ENCODE results near the gene RHEBL1.

The RHEBL1 gene

DNA sequence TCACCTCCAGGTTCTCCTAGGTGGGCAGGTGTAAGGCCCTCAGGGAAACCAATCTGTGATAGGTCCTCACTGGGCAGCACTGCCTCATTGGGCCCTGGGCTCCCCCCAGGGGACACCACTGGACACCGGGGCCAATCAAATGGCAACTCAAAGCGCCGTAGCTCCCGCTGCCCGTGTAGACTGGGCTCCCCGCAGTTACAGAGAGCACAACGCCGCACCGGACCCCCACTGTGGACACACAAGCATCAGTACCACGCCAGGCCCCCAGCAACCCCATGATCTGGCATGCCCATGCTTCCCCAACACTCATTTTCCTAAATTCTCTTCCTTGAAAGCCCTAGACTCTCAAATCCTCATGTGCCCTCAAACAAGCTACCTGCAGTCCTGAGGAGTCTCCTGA lies 15.3 kb downstream of the RHEBL1 start:
- no peak overlapping the region for H3K4me3 Mint-ChIP-seq
- H3K4me1 Mint-ChIP-seq (ENCODE audit: low read depth) = peaks cover 33% of the 10 kb centered on the region
- no peak for DNase-seq (ENCODE audit: low spot score)
- H3K9me3 Mint-ChIP-seq = no peaks in the 10 kb centered on the region
- no peaks in the 10 kb centered on the region for H3K27me3 Mint-ChIP-seq (ENCODE audit: low read depth)
- no peak overlapping the region for H3K27ac Mint-ChIP-seq
- H3K36me3 Mint-ChIP-seq (ENCODE audit: low read depth) = peaks cover 46% of the 10 kb centered on the region

DNA sequence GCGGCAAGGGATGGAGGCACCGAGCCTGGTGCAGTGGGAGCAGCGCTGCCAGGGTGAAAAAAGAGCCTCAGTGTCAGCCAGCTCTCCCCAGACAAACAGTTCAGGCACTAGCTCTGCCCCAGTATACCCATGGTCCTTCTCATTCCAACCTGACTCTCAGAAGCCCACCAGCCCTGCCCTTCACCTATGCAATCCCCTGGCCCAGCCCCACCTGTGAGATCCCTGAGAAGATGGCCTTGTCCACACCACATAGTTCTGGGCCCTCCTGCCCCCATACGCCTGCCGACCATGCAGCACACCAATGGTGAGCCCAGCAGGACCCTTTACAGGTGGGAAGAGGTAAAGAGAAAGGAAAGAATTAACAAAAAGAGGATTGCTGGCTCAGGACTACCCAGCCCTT lies 15.7 kb downstream of the RHEBL1 start:
- DNase-seq (ENCODE audit: low spot score) = no peak
- Mint-ChIP-seq H3K36me3 (ENCODE audit: low read depth) (peaks cover 49% of the 10 kb centered on the region), H3K27ac (no peak overlapping the region), H3K27me3 (ENCODE audit: low read depth) (no peaks in the 10 kb centered on the region), H3K4me3 (no peak overlapping the region), H3K4me1 (ENCODE audit: low read depth) (peaks cover 33% of the 10 kb centered on the region), H3K9me3 (no peaks in the 10 kb centered on the region)

DNA sequence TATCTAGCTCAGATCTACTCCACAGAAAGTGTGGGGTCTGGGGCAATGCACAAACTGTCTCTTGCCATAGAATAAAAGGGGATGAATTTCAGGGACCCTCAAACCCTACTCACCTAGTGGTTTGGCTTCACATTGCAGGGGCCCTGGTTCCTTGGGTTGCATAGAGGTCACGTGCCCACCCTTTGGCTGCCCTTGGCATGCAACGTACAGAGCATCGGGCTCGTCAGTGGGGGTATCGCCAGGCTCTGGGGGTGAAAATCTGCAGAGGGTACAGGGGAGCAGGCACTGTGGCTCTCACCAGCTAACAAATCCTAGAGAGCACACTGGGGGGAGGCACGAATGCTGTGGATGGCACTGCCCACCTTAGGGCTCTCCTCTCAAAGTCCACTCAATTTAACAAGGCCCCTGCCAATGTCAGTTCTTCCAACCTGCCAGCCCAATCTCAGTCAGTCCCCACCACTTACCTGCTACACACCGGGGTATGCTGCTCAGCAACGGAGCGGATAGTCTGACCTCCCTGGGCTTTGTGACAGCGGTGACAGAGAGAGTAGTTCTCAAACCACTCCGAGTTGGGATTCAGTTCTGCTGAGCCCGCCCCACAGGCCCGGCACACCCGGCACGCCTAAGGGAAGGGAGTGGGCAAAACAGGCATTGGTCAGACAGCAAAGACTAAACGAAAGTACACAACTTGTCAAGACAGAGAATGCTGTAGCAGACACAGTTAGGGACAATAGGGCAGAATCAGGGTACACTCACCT lies 17.1 kb downstream of the RHEBL1 start:
- Mint-ChIP-seq H3K4me3 (no peak overlapping the region), H3K9me3 (no peaks in the 10 kb centered on the region), H3K27ac (no peak overlapping the region), H3K4me1 (ENCODE audit: low read depth) (peaks cover 26% of the 10 kb centered on the region), H3K27me3 (ENCODE audit: low read depth) (no peaks in the 10 kb centered on the region), H3K36me3 (ENCODE audit: low read depth) (peaks cover 64% of the 10 kb centered on the region)
- DNase-seq (ENCODE audit: low spot score) = no peak

DNA sequence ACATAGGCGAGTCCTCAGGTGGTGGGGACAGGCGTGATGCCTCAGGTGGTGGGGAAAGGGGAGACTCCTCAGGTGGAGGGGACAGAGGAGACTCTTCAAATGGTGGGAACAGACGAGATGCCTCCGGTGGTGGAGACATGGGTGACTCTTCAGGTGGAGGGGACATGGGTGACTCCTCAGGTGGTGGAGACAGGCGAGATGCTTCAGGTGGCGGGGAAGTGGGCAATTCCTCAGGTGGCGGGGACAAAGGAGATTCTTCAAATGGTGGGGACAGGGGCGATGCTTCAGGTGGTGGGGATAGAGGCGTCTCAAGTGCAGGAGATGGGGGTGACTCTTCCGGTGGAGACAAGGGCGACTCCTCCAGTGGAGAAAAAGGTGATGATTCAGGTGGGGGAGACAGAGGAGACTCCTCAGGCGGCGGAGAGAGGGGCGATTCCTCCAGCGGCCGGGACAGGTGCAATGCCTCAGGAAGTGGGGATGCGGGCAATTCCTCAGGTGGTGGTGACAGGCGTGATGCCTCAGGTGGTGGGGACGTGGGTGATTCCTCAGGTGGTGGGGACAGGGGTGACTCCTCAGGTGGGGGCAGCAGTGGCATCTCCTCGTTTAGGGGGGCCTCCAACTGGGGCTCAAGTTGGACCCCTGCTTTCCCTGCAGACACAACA lies 17.9 kb downstream of the RHEBL1 start:
- H3K4me3 Mint-ChIP-seq = no peak overlapping the region

DNA sequence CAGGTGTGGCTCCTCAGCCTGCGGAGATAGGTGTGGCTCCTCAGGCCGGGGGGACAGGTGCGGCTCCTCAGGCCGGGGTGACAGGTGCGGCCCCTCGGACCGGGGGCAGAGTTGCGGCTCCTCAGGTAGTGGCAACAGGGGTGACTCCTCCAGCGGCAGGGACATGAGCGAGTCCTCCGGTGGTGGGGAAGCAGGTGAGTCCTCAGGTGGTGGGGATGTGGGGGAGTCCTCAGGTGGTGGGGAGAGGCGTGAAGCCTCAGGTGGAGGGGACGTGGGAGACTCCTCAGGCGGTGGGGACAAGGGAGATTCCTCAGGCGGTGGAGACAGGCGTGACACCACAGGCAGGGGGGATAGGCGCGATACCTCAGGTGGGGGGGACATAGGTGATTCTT lies 18.4 kb downstream of the RHEBL1 start:
- Mint-ChIP-seq H3K4me3 (no peak overlapping the region), H3K27ac (no peak overlapping the region), H3K27me3 (ENCODE audit: low read depth) (no peaks in the 10 kb centered on the region), H3K36me3 (ENCODE audit: low read depth) (peaks cover 71% of the 10 kb centered on the region), H3K4me1 (ENCODE audit: low read depth) (peaks cover 13% of the 10 kb centered on the region), H3K9me3 (no peaks in the 10 kb centered on the region)
- DNase-seq (ENCODE audit: low spot score) = no peak

More for the DNA sequence above, 17.9 kb downstream of the RHEBL1 start:
- no peaks in the 10 kb centered on the region for H3K9me3 Mint-ChIP-seq
- peaks cover 69% of the 10 kb centered on the region for H3K36me3 Mint-ChIP-seq (ENCODE audit: low read depth)
- DNase-seq (ENCODE audit: low spot score) = no peak
- H3K4me1 Mint-ChIP-seq (ENCODE audit: low read depth) = peaks cover 18% of the 10 kb centered on the region
- no peak overlapping the region for H3K27ac Mint-ChIP-seq
- no peaks in the 10 kb centered on the region for H3K27me3 Mint-ChIP-seq (ENCODE audit: low read depth)

DNA sequence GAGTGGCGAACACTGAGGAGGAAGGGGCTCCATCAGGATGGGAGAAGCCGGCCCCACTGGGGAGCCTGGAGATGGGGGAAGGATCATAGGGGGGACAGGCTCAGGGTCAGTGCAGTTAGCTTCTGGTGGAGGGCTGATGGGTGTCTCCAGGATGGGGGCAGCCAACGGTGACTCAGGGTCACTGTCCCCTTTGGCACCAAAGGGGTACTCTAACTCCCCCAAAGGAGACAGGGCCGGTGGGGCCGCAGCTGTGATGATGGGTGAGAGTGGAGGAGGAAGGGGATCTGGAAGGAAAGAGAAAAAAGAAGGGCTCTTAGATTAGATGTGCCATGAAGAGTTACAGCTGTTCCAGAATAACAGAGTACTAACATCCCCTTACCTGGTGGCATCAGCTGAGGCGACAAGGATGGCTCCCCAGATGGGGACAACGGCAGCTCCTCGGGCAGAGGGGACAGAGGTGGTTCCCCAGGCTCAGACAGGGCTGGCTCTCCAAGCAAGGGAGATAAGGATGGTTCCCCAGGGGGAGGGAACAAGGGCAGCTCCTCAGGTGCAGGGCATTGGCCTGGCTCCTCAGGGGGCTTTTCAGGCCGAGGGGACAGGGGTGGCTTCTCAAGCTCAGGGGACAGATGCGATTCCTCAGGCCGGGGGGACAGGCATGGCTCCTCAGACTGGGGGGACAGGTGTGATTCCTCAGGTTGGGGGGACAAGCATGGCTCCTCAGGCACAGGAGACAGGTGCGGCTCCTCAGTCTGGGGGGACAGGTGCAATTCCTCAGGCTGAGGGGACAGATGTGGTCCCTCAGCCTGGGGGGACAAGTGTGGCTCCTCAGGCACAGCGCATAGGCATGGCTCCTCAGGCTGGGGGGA lies 19.0 kb downstream of the RHEBL1 start:
- Mint-ChIP-seq H3K9me3 (no peaks in the 10 kb centered on the region), H3K27me3 (ENCODE audit: low read depth) (no peaks in the 10 kb centered on the region), H3K4me3 (no peak overlapping the region), H3K4me1 (ENCODE audit: low read depth) (peaks cover 7% of the 10 kb centered on the region), H3K36me3 (ENCODE audit: low read depth) (peaks cover 72% of the 10 kb centered on the region), H3K27ac (no peak overlapping the region)
- DNase-seq (ENCODE audit: low spot score) = no peak

DNA sequence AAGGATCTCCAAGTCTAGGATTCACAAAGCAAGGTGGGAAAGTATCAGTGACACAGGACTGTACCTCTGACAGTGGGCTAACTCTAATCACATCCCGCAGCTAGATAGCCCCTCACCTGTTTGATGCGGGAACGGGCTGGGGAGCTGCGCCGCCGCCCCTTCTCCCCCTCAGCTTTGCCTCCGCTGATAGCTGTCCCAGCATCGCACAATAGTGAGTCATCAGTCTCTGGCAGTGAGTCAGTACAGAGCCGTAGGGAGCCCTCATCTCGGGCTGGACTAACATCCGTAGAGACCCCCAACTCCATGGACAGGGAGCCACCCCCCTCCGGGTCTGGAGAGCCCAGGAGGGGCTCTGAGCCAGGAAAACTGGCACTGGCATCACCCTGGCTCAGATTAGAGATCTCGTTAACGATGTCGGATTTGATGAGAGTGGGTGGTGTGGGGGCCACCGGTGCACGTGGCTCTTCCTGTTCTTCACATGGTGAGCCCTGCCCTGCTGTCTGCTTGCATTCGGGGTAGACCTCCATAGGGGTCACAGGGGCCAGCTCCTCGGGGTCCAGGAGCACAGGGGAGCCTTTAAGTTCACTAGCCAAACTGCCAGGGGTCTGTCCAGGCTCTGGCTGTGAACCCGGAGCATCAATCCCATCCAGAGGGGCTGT lies 20.1 kb downstream of the RHEBL1 start:
- DNase-seq (ENCODE audit: low spot score) = no peak
- Mint-ChIP-seq H3K27me3 (ENCODE audit: low read depth) (no peaks in the 10 kb centered on the region), H3K9me3 (no peaks in the 10 kb centered on the region), H3K4me1 (ENCODE audit: low read depth) (no peaks in the 10 kb centered on the region), H3K4me3 (no peak overlapping the region), H3K36me3 (ENCODE audit: low read depth) (peaks cover 71% of the 10 kb centered on the region), H3K27ac (no peak overlapping the region)

DNA sequence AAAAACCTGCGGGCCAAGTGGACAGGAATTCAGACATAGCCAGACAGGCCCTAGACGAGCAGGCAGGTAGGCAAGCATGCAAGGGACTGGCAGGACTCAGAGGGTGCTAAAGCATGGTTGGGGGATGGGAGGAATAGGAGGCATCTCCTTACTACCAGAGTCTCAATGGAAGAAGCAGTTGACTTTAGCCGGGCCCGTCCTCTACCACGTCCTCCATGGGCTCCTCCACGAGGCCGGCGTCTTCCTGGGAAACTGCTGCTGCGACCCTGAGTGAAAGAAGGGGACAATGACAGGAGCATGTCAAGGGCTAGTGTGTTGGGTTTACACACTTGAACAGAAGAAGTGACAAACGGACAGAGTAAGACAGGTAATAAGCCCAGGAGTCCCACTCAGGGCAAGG lies 20.8 kb downstream of the RHEBL1 start:
- Mint-ChIP-seq H3K9me3 (no peaks in the 10 kb centered on the region), H3K27me3 (ENCODE audit: low read depth) (no peaks in the 10 kb centered on the region), H3K27ac (no peak overlapping the region), H3K4me1 (ENCODE audit: low read depth) (no peaks in the 10 kb centered on the region), H3K36me3 (ENCODE audit: low read depth) (peaks cover 74% of the 10 kb centered on the region), H3K4me3 (no peak overlapping the region)
- no peak for DNase-seq (ENCODE audit: low spot score)

DNA sequence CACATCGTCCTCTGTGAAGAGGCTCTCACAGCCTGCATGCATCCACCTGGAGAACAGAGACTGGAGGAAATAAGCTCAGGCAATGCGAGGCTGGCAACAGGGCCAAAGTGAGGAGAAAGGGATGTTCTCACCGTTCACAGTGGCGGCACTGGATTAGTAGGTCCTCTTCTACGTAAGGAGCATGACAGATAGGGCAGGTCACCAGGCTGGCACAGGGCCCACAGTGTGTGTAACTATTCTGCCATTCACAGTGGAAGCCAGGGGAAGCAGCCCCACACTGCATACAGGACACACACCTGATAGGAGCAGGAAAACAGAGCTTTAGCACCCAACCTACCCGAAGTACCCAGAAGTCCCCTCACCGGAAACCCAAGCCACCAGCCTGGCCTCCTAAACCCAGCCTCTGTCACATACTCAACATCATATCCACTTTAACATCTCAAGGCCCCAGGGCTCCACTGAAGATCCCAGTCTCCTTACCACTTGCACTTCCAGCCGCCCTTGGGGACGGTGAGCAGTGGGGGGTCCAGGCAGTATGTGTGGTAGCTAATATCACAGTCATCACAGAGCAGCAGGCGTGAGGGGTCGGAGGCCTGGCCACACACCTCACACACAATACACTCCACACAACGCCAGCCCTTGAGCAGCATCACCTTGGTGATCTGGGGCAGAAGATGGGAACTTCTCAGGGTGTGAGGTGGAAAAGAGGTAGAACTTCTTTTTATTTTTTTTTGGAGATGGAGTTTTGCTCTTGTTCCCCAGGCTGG lies 23.5 kb downstream of the RHEBL1 start:
- Mint-ChIP-seq H3K4me3 (no peak overlapping the region), H3K36me3 (ENCODE audit: low read depth) (peaks cover 71% of the 10 kb centered on the region), H3K27ac (no peak overlapping the region), H3K27me3 (ENCODE audit: low read depth) (no peaks in the 10 kb centered on the region), H3K9me3 (no peaks in the 10 kb centered on the region), H3K4me1 (ENCODE audit: low read depth) (no peaks in the 10 kb centered on the region)
- no peak for DNase-seq (ENCODE audit: low spot score)

DNA sequence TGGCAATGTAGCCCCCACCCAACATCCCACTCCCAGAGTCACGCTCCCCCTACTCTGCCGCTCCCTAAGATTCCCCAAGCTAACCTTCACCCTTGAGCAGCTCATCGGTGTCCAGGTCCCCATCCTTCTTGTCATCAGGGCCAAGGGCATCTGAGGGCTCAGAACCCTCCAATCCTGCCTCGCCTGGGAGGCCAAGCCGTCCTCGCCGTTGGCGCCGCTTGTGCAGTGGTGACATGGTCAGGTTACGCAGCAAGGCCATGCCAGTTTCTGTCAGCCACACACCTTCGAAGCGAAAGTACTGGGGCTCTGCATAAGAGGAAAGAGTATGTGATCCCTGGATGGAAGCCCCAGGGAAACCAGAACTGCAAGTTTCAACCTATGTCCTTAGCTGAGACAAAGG lies 25.1 kb downstream of the RHEBL1 start:
- no peak overlapping the region for H3K27ac Mint-ChIP-seq
- H3K36me3 Mint-ChIP-seq (ENCODE audit: low read depth) = peaks cover 71% of the 10 kb centered on the region
- no peak for DNase-seq (ENCODE audit: low spot score)
- H3K27me3 Mint-ChIP-seq (ENCODE audit: low read depth) = no peaks in the 10 kb centered on the region
- H3K9me3 Mint-ChIP-seq = no peaks in the 10 kb centered on the region
- no peaks in the 10 kb centered on the region for H3K4me1 Mint-ChIP-seq (ENCODE audit: low read depth)
- H3K4me3 Mint-ChIP-seq = no peak overlapping the region

DNA sequence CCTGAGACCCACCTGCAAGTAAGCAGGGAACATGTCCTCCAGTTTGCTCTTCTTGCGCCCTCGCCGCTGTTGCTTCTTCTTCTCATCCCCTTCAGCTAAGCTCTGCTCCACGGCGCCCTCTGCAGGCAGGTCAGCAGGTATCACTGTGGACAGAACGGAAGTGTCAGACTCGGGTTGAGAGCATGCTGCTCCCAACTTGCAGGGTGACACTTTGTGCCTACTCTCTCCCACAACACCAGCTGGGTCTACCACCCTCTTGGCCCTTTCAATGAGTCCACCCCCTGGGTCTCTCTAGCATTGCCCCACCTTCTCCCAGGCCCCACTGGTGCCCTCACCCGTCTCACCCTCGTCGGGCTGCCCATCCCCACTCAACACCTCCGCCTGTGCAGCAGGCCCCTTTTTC lies 25.9 kb downstream of the RHEBL1 start:
- no peaks in the 10 kb centered on the region for H3K27me3 Mint-ChIP-seq (ENCODE audit: low read depth)
- no peak overlapping the region for H3K27ac Mint-ChIP-seq
- no peaks in the 10 kb centered on the region for H3K4me1 Mint-ChIP-seq (ENCODE audit: low read depth)
- DNase-seq (ENCODE audit: low spot score) = peak; percentile 29
- no peaks in the 10 kb centered on the region for H3K9me3 Mint-ChIP-seq
- H3K36me3 Mint-ChIP-seq (ENCODE audit: low read depth) = peaks cover 71% of the 10 kb centered on the region
- no peak overlapping the region for H3K4me3 Mint-ChIP-seq

DNA sequence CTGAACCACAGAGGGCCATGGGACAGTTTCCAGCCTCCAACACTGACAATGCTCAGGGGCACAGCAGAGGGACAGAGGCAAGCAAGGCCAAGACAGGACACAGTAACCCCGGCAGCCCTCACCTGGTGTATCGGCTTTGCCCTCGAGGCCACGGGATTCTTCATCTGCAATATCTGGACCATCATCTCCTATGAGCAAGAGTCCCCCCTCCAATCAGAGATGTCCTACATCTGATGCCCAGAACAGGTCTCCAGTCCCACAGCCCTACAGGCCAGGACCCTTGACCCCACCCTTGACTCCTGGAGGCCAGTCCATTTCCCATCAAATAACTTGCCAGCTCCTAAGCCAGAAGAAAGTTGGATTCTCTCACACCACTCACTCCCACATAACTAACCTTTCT lies 26.5 kb downstream of the RHEBL1 start:
- no peak overlapping the region for H3K4me3 Mint-ChIP-seq

DNA sequence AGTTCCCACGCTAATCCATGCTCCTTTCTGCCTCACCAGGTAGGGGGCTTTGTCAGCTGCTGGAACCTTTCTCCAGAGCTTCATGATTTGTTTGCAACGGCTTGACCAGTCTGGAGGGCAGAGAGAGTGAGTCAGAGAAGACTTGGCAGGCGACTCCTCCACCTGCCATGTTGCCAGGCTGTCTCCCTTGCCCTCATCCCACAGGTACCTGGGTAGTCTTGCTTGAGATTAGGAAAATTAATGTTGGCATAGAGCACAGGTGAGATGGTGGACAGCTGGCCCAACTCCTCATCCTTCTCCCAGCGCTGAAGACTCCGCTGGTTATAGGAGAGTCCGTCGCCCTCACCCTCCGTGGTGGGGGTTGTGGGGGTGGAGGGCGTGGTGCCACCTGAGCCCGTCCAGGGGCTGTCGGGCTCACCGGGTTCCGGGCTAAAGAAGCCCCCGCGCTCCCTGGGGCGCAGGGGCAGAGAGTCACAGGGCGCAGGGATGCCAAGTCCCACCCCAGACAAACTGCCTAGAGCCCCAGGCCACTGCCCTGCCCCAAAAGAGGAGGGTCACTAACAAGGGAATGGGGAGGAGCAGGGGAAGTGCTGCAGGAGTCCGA lies 27.8 kb downstream of the RHEBL1 start:
- H3K36me3 Mint-ChIP-seq (ENCODE audit: low read depth) = peaks cover 67% of the 10 kb centered on the region
- no peaks in the 10 kb centered on the region for H3K27me3 Mint-ChIP-seq (ENCODE audit: low read depth)
- H3K4me3 Mint-ChIP-seq = no peak overlapping the region

More for the DNA sequence above, 26.5 kb downstream of the RHEBL1 start:
- DNase-seq (ENCODE audit: low spot score) = no peak
- no peaks in the 10 kb centered on the region for H3K9me3 Mint-ChIP-seq
- peaks cover 71% of the 10 kb centered on the region for H3K36me3 Mint-ChIP-seq (ENCODE audit: low read depth)
- H3K27me3 Mint-ChIP-seq (ENCODE audit: low read depth) = no peaks in the 10 kb centered on the region
- no peak overlapping the region for H3K27ac Mint-ChIP-seq
- H3K4me1 Mint-ChIP-seq (ENCODE audit: low read depth) = no peaks in the 10 kb centered on the region

More for the DNA sequence above, 27.8 kb downstream of the RHEBL1 start:
- Mint-ChIP-seq H3K4me1 (ENCODE audit: low read depth) (no peaks in the 10 kb centered on the region), H3K9me3 (no peaks in the 10 kb centered on the region), H3K27ac (no peak overlapping the region)
- no peak for DNase-seq (ENCODE audit: low spot score)

All from T-helper 2 cell treated with Interferon-gamma antibody and Interleukin-4, amounts not matched to agents 5 μg/mL and 100 μg/mL, for 36 hours (primary cell).